Measurements from ENCODE around the gene LRRFIP1.

LRRFIP1 gene

GRCh38 chr2:237704501-237705434 is 77.4 kb downstream of the LRRFIP1 start:
- no peak for DNase-seq (ENCODE audit: low spot score)

DNA sequence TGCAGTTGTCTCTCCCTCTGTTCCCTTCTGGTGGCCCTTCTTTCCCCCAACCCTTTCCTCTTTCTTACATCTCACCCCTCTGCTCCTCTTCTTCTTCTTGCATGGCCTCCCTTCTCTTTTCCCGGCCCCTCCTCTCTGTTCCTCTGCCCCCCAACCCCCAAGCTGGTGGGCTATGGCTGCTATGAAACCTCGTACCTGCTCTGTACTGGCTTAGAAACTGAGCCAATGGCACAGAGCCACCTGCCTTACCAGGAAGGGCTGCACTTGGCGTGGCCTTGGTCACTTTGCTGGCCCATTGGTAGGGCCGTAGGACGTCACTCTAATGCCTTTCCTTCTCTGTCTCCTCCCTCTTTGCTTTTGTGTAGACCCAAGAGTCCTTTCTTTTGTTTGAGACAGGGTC is 78.9 kb downstream of the LRRFIP1 start:
- no peak for DNase-seq (ENCODE audit: low spot score)

- DNase-seq (ENCODE audit: low spot score) = no peak
Measured at GRCh38 chr2:237708065-237708398, 80.6 kb downstream of the LRRFIP1 start.

GRCh38 chr2:237708491-237708890 is 81.1 kb downstream of the LRRFIP1 start:
- DNase-seq (ENCODE audit: low spot score) = no peak

- DNase-seq (ENCODE audit: low spot score) = no peak
Measured at GRCh38 chr2:237708961-237709360, 81.6 kb downstream of the LRRFIP1 start.

GRCh38 chr2:237711458-237712150 is 84.2 kb downstream of the LRRFIP1 start:
- no peak for DNase-seq (ENCODE audit: low spot score)

DNA sequence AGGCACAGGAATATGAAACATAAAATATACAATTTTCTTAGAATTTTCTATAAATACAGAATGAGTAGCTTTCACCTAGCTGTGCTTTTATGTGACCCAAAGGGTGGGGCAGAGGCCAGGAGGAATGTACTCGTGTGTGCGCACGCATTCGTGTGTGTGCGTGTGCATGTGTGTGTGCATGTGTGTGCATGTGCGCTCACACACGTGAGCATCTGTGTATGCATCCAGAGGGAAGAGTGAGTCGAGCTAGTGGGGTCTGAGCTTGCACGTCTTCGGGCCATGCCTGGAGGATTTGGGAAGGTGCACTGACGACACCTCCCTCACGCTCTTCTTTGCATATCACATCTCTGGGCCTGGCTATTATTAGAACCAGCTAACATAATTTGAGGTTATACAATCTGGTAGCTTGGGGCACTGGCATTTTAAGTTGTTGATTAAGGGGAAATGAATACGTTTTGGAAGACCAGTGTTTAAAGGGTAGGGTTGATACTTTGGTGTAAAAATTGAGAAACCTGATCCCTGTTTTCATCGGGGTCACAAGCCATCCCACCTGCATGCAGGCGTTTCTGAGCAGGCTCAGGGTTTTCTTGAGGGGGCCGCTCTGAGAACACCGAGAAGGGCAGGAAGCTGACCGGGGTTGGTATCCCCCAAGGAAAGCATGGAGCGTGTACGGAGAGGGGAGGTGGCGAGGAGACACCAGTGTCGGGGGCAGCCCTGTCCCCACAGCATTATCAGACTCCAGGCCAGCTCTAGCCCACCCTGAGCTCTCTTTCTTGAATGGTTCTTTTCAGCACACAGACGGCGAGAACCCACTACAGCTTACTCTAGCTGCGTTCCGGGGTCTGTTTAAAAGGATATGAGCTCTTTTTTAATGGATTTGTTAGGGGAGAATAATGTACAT is 85.3 kb downstream of the LRRFIP1 start:
- DNase-seq (ENCODE audit: low spot score) = no peak

DNA sequence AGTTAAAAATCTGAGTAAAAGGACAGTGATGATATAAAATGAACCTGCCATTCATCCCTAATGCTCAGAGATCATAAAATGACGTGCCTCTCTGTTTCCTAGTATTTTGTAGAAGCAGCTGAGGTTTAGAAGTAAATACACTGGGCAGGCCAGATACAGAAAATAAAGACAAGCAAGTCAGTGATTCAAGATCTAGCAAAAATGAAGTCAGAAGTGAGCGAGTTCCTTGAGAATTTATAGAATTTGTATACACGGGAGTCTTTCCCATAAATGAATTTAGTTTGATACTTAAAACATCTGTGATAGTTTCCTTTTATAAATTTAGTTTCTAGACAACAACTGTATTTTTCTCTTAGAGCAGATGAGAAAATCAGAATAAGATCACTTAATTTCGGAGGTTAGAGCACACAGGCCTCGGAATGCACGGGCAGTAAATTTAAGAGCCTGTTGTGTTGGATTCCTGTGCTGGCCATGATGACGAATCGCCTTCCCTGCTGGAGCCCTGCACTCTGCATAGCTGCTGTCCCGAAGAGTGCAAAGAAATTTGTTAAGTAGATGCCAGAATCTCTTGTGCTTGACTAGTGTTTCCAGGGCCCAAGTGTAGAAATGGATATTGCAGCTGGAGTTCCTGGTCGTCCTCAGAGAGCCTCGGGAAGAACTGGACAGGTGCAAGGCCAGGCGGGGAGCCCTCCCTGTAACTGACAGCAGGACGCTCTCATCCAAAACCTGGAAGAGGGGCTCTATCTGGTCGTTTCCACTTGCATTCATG is 87.5 kb downstream of the LRRFIP1 start:
- DNase-seq (ENCODE audit: low spot score) = no peak

- no peak for DNase-seq (ENCODE audit: low spot score)
Measured at GRCh38 chr2:237715459-237715947, 88.1 kb downstream of the LRRFIP1 start.

DNA sequence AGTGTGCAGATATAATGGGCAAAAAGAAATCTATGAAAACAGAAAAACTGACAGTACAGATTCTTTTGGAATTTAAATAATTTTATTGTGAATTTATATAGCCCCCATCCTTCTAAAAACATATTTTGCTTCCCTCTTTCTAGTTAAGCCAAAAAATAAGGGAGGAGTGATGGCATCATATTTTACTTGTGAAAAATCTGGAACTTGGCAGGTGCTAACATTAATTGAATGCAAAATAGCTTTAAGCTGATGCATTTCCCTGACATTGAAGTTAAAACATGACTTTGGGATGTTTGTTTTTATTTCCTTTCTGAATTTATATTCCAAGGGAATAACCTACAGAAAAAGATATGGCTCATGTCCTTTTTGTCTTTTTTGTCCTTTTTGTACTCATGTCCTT is 88.6 kb downstream of the LRRFIP1 start:
- no peak for DNase-seq (ENCODE audit: low spot score)

DNA sequence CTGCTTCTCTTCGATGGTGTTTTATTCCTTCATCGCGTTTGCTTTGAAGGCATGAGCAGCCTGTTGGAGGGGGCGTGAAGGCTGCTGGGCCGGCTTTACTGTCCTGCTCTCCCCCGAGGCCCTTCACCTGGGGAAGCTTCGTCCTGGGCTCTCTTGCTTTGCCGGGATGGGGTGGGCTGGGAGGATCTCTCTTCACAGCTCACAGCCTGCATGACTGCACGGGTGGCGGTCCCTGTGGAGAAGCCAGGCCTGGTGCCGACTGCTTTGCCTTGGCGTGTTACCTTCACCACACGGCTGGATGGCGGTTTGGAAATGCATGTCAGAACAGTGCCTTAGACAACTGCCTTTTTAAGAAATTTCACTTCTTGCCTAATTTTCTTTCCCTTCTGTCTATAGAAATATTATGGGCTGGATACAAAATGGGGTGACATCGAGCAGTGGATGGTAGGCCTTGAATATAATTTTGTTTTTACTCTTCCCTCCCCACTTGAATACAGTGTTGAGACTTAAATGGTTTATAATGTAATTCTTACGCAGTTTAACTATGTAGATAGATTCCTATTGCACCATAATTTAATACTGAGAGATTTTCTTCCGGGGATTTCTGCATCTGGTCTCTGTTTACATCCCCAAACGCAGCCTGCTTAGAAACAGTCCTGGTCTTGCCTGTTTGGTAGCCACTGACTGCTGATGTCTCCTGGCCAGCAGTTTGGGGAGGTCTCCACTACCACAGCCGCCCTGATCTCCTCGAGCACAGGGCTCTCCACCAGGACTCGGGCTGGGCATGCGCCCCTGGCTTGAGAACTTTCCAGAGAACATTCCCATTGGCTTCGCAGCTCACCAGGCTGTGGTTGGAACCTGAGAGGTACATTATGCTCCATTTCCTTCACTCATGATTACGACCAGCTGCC is 90.2 kb downstream of the LRRFIP1 start:
- DNase-seq (ENCODE audit: low spot score) = no peak

- DNase-seq (ENCODE audit: low spot score) = no peak
Measured at GRCh38 chr2:237718277-237718634, 90.9 kb downstream of the LRRFIP1 start.

GRCh38 chr2:237720444-237720843 is 93.1 kb downstream of the LRRFIP1 start:
- no peak for DNase-seq (ENCODE audit: low spot score)

GRCh38 chr2:237720957-237721356 is 93.6 kb downstream of the LRRFIP1 start:
- no peak for DNase-seq (ENCODE audit: low spot score)

DNA sequence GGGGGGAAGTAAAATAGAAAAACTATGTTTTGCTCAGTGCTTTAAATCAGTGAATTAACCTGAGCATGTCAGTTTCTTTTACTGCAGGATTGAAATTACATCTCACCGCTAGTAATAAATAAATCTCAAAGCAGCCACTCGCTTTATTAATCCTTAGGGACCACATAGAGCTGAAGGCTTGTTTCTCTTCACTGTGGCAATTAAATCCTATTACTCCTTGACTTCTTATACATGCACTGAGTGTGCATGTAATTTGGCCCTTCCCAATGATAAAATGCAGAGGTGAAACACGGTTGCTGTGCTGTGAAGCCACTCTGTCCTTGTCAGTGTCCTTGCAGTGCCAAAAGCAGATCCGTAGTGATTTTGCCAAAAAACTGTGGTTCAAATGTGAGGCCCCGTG is 94.1 kb downstream of the LRRFIP1 start:
- no peak for DNase-seq (ENCODE audit: low spot score)

DNA sequence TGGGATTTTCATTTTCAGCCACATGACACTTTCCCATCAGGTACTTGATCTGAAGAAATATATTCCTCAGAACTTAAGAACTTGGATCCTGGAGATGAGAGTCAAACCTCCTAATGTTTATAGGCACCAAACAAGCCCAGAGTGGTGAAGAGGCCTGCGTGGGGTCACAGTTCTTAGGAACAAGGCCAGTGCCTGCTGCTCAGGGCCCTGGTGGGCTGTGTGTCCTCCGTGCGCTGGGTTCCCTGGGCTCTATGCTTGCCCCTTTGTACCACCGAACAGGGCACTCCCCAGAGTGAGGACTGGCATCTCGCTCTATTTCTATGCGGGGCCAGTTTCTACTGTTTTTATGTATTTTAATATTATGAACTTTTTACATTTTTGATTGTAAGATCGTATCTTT is 95.2 kb downstream of the LRRFIP1 start:
- no peak for DNase-seq (ENCODE audit: low spot score)

DNA sequence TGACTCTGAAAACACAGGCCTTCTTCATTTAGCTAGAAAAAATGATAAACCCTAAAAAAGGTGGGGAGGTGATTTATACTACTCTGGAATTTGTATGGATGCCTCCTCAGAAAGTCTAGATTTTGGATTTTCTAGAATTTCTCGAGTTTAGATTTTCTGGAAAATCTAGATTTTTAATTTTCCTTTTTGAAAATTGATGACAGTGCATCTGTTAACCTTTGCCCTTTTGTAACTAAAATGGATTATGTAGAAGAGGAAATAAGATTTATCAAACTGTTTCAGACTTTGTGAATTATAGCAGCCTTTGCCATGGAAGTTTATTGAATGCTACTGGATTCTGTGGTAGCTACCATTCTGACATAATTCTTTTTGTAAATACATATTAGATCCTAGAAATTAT is 95.6 kb downstream of the LRRFIP1 start:
- no peak for DNase-seq (ENCODE audit: low spot score)

DNA sequence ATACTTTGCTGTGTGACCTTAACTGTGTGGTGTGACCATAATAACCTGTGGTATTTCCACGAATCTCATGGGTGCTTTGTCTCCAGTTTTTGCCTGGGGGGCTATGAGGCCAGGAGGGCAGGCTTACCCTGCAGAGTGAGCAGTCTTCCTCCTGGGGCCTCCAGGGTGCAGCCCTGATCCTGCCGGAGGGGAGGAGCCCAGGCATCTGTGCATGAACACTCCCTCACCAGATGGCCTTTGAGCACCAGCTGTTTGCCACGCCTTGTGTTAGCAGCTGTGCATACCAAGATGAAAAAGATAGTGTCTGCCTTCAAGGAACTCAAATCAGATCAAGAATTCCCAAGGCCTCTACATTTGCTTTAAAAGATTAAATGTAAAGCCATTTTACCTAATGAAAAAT is 96.2 kb downstream of the LRRFIP1 start:
- peak; percentile 59 for DNase-seq (ENCODE audit: low spot score)

GRCh38 chr2:237724811-237725478 is 97.6 kb downstream of the LRRFIP1 start:
- DNase-seq (ENCODE audit: low spot score) = no peak

DNA sequence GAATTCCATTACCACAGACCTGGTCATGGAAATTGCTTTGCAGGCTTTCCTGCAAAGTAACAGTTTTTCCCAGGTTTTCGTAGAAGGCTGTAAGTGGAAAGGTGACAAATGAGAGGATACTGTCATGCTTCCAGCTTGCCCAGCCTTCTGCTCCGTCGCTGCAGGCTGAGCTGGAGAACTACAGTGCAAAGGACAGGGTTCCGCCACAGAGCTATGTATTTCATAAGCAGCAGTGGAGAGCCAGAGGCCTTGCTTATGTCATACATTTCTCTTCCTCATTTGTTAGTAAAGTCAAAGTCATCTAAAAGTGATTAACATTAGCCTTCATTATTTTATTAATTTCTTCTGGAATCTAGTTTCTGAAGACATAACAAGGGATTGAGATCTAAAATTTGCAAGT is 98.3 kb downstream of the LRRFIP1 start:
- no peak for DNase-seq (ENCODE audit: low spot score)
